Measurements from ENCODE around the gene SLC27A4. TPM values are rescaled to one million over a fixed set of nuclear protein-coding genes. Genes with fewer than 3 reads are reported as not detected.
"Not testable (repeated sequence)": the region's sequence is repeated elsewhere in the genome, so short reads cannot be mapped to it uniquely, and the experiment has no call there.

Gene SLC27A4
- total and polyA plus RNA-seq, 4 donors = 6.8 to 29.7 (median 24.2) TPM

- WGBS, 2 donors = 93 to 94% methylated on average over 2 of the region's 2 CpGs
- no peak overlapping the region for H3K27ac ChIP-seq (ENCODE audit: low read depth in 1 of 2, low read length in 1 of 2)
- no peak for TF ChIP-seq CTCF (IDR thresholded peaks at IDR 0.05; ENCODE audit: control extremely low read depth, extremely low read depth)
- no peak overlapping the region for H3K4me3 ChIP-seq
- H3K9ac ChIP-seq (ENCODE audit: insufficient read depth in 1 of 2, low read length in 2 of 2) = no peak overlapping the region
- peaks cover 0 to 20% (median 1%) of the 10 kb centered on the region in 4 donors for H3K36me3 ChIP-seq (ENCODE audit: control insufficient read depth in 4 of 4, insufficient read depth in 4 of 4, low read length in 4 of 4)
- DNase-seq = no peak
- H3K27me3 ChIP-seq (ENCODE audit: control insufficient read depth in 3 of 3, insufficient read depth in 3 of 3, low read length in 2 of 3) = no peaks in the 10 kb centered on the region
- no peaks in the 10 kb centered on the region for H3K9me3 ChIP-seq (ENCODE audit: control insufficient read depth in 4 of 4, insufficient read depth in 3 of 4, low read length in 3 of 4)
- ATAC-seq (ENCODE audit: insufficient read depth, low FRiP score) = no peak
- peaks cover 0 to 3% (median 0%) of the 10 kb centered on the region in 5 donors for H3K4me1 ChIP-seq (ENCODE audit: control insufficient read depth in 5 of 5, insufficient read depth in 5 of 5, low read length in 5 of 5)
Measured at GRCh38 chr9:128335914-128336313, 4.4 kb upstream of the SLC27A4 start.

GRCh38 chr9:128337936-128338335, 2.4 kb upstream of the SLC27A4 start:
- no peak for DNase-seq
- no peak overlapping the region for H3K4me3 ChIP-seq
- TF ChIP-seq CTCF (IDR thresholded peaks at IDR 0.05; ENCODE audit: control extremely low read depth, extremely low read depth) = no peak
- no peaks in the 10 kb centered on the region for H3K9me3 ChIP-seq (ENCODE audit: control insufficient read depth in 4 of 4, insufficient read depth in 3 of 4, low read length in 3 of 4)
- H3K9ac ChIP-seq (ENCODE audit: insufficient read depth in 1 of 2, low read length in 2 of 2) = no peak overlapping the region
- H3K36me3 ChIP-seq (ENCODE audit: control insufficient read depth in 4 of 4, insufficient read depth in 4 of 4, low read length in 4 of 4) = peaks cover 0 to 11% (median 0%) of the 10 kb centered on the region in 4 donors
- H3K27ac ChIP-seq (ENCODE audit: low read depth in 1 of 2, low read length in 1 of 2) = no peak overlapping the region
- WGBS, 2 donors = 95 to 97% methylated on average over 7 of the region's 7 CpGs
- peaks cover 0 to 7% (median 2%) of the 10 kb centered on the region in 5 donors for H3K4me1 ChIP-seq (ENCODE audit: control insufficient read depth in 5 of 5, insufficient read depth in 5 of 5, low read length in 5 of 5)
- no peak for ATAC-seq (ENCODE audit: insufficient read depth, low FRiP score)
- no peaks in the 10 kb centered on the region for H3K27me3 ChIP-seq (ENCODE audit: control insufficient read depth in 3 of 3, insufficient read depth in 3 of 3, low read length in 2 of 3)

GRCh38 chr9:128338852-128339614, 1.3 kb upstream of the SLC27A4 start:
- H3K9me3 ChIP-seq (ENCODE audit: control insufficient read depth in 4 of 4, insufficient read depth in 3 of 4, low read length in 3 of 4); ATAC-seq (ENCODE audit: insufficient read depth, low FRiP score); H3K27ac ChIP-seq (ENCODE audit: low read depth in 1 of 2, low read length in 1 of 2): not testable (repeated sequence)

GRCh38 chr9:128340691-128341434, 536 bp downstream of the SLC27A4 start:
- Histone ChIP-seq H3K9me3 (ENCODE audit: control insufficient read depth in 4 of 4, insufficient read depth in 3 of 4, low read length in 3 of 4) (no peaks in the 10 kb centered on the region), H3K4me3 (peak overlapping the region; percentile 85), H3K27ac (ENCODE audit: low read depth in 1 of 2, low read length in 1 of 2) (peak overlapping the region; percentile 76 to 84), H3K4me1 (ENCODE audit: control insufficient read depth in 5 of 5, insufficient read depth in 5 of 5, low read length in 5 of 5) (peaks cover 0 to 7% (median 2%) of the 10 kb centered on the region in 5 donors), H3K9ac (ENCODE audit: insufficient read depth in 1 of 2, low read length in 2 of 2) (no peak overlapping the region), H3K36me3 (ENCODE audit: control insufficient read depth in 4 of 4, insufficient read depth in 4 of 4, low read length in 4 of 4) (peaks cover 0 to 26% (median 8%) of the 10 kb centered on the region in 4 donors), H3K27me3 (ENCODE audit: control insufficient read depth in 3 of 3, insufficient read depth in 3 of 3, low read length in 2 of 3) (no peaks in the 10 kb centered on the region)
- WGBS, 2 donors = 1% methylated on average over 34 to 48 of the region's 48 CpGs
- no peak for TF ChIP-seq CTCF (IDR thresholded peaks at IDR 0.05; ENCODE audit: control extremely low read depth, extremely low read depth)
- DNase-seq (peak in 1 of 3 donors; percentile 10), ATAC-seq (ENCODE audit: insufficient read depth, low FRiP score) (no peak)

More at GRCh38 chr9:128338852-128339614, 1.3 kb upstream of the SLC27A4 start:
- DNase-seq; H3K9ac ChIP-seq (ENCODE audit: insufficient read depth in 1 of 2, low read length in 2 of 2); H3K4me3 ChIP-seq; H3K27me3 ChIP-seq (ENCODE audit: control insufficient read depth in 3 of 3, insufficient read depth in 3 of 3, low read length in 2 of 3); H3K4me1 ChIP-seq (ENCODE audit: control insufficient read depth in 5 of 5, insufficient read depth in 5 of 5, low read length in 5 of 5): not testable (repeated sequence)
- peaks cover 0 to 10% (median 4%) of the 10 kb centered on the region in 4 donors for H3K36me3 ChIP-seq (ENCODE audit: control insufficient read depth in 4 of 4, insufficient read depth in 4 of 4, low read length in 4 of 4)
- 83 to 90% methylated on average over 15 of the region's 15 CpGs for WGBS, 2 donors

Measured in lung (tissue), 12 donors.